OCI-LY7 (cell line): ENCODE measurements around the gene RNF25. TPM values are rescaled to one million over a fixed set of nuclear protein-coding genes. Genes with fewer than 3 reads are reported as not detected.

Experiments used
- BruUV-seq: library from RNA; stranded (reverse); fragments of 400-500 nt; replicated peaks from 2 replicates; lab custom pipeline; 2021; lab: Mats Ljungman, UMichigan
- CTCF ChIA-PET: fragments of 300-600 bp; sonication (Branson Sonifier 250); formaldehyde crosslinking; loops from one replicate; lab custom pipeline; 2022; ENCODE audit warnings: antibody characterized with exemption; ENCODE audit not compliant: unreplicated experiment; lab: Charles Lee
- POLR2A ChIA-PET: fragments of 300-600 bp; sonication (Branson Sonifier 250); formaldehyde crosslinking; loops from one replicate; lab custom pipeline; 2022; ENCODE audit warnings: antibody characterized with exemption; lab: Charles Lee
- DNase-seq: peaks from one replicate; pipeline ENCODE4 v3.0.0-alpha.2; 2015; ENCODE audit warnings: low spot score
- H2AFZ ChIP-seq: fragments of 200-600 bp; sonication (generic), shearing (Covaris generic); 2 replicates; pipeline ENCODE4 v1.6.1; 2014; ENCODE audit warnings: mild to moderate bottlenecking, antibody characterized with exemption, low read length, moderate library complexity
- H3K27ac ChIP-seq: fragments of 200-600 bp; sonication (generic); 2 replicates; pipeline ENCODE4 v1.5.1; 2014; ENCODE audit warnings: mixed run types, low read depth, mild to moderate bottlenecking, moderate library complexity, low read length, inconsistent platforms; ENCODE audit not compliant: poor library complexity, severe bottlenecking
- H3K36me3 ChIP-seq: fragments of 200-600 bp; sonication (generic); 2 replicates; pipeline ENCODE4 v1.6.1; 2014; ENCODE audit warnings: mild to moderate bottlenecking, antibody characterized with exemption, low read length, moderate library complexity, mixed read lengths; ENCODE audit not compliant: insufficient read depth
- H3K4me1 ChIP-seq: fragments of 200-600 bp; sonication (generic); 2 replicates; pipeline ENCODE4 v1.5.1; 2014; ENCODE audit warnings: mild to moderate bottlenecking, low read length; ENCODE audit not compliant: insufficient read depth, poor library complexity, severe bottlenecking
- H3K4me2 ChIP-seq: fragments of 200-600 bp; sonication (generic); 2 replicates; pipeline ENCODE4 v1.6.1; 2014; ENCODE audit warnings: mild to moderate bottlenecking, low read length
- H3K4me3 ChIP-seq: fragments of 200-600 bp; sonication (generic); 2 replicates; pipeline ENCODE4 v1.5.1; 2014; ENCODE audit warnings: mild to moderate bottlenecking, low read depth, low read length; ENCODE audit not compliant: poor library complexity, severe bottlenecking
- H3K79me2 ChIP-seq: fragments of 200-600 bp; sonication (generic); 2 replicates; pipeline ENCODE4 v1.6.1; 2016; ENCODE audit warnings: low read depth, mild to moderate bottlenecking, low read length, moderate library complexity, mixed read lengths; ENCODE audit not compliant: insufficient read depth
- H3K9me2 ChIP-seq: fragments of 200-600 bp; sonication (generic); 2 replicates; pipeline ENCODE4 v1.6.1; 2016; ENCODE audit warnings: mild to moderate bottlenecking, low read length, mixed read lengths; ENCODE audit not compliant: insufficient read depth
- H3K9me3 ChIP-seq: fragments of 200-600 bp; sonication (generic); 2 replicates; pipeline ENCODE4 v1.6.1; 2014; ENCODE audit warnings: mild to moderate bottlenecking, mixed run types, low read length, mixed read lengths
- H4K20me1 ChIP-seq: fragments of 200-600 bp; sonication (generic); 2 replicates; pipeline ENCODE4 v1.6.1; 2014; ENCODE audit warnings: mild to moderate bottlenecking, antibody characterized with exemption, low read length, moderate library complexity, mixed read lengths; ENCODE audit not compliant: insufficient read depth
- CTCF ChIP-seq: fragments of 200-600 bp; sonication (generic); conservative IDR thresholded peaks from 2 replicates; pipeline ENCODE4 v1.5.1; 2014; ENCODE audit warnings: mild to moderate bottlenecking, antibody characterized with exemption, low read length, moderate library complexity, mixed read lengths
- EZH2phosphoT487 ChIP-seq: fragments of 200-600 bp; sonication (generic); IDR thresholded peaks from 2 replicates; pipeline ENCODE4 v1.6.1; 2018; ENCODE audit warnings: low read depth, borderline replicate concordance, mild to moderate bottlenecking, mixed run types, antibody characterized with exemption, low read length, moderate library complexity, mixed read lengths
- intact Hi-C: fragments of 100-400 bp; cut with micrococcal nuclease; formaldehyde crosslinking; loops from one replicate; pipeline ENCODE4 v1.10.0; 2022; ENCODE audit not compliant: unreplicated experiment
- total RNA-seq, 2 experiments: library from RNA; depleted of rRNA in 1 of 2; stranded (reverse); fragments of >200 nt in 1 of 2; shearing (Covaris generic) in 1 of 2; gene quantifications; 2 replicates each; pipeline ENCODE4 v1.2.3, GENCODE V29; 2014 to 2022

RNF25 gene
- total RNA-seq, 2 experiments from 2014 or later: 24.0 to 25.8 TPM

- CTCF ChIA-PET: interaction anchor here (0.6 kb wide), 1 partner anchor 23 kb away, joined by 5 read pairs; no protein-coding TSS in a partner anchor
Observed at GRCh38 chr2:218635719-218636118, 36.1 kb downstream of the RNF25 start.

GRCh38 chr2:218631837-218632236 lies 40.0 kb downstream of the RNF25 start:
- no peak overlapping the region for H3K4me3 ChIP-seq
- H4K20me1 ChIP-seq: no peaks in the 10 kb centered on the region
- POLR2A ChIA-PET: interaction anchor here (0.6 kb wide), 1 partner anchor 18 kb away, joined by 5 read pairs; no protein-coding TSS in a partner anchor
- H3K27ac ChIP-seq: no peak overlapping the region
- H3K9me2 ChIP-seq: no peaks in the 10 kb centered on the region
- intact Hi-C loops: no loop called here
- H3K36me3 ChIP-seq: peaks cover 37% of the 10 kb centered on the region
- no peak overlapping the region for H3K4me2 ChIP-seq
- BruUV-seq: no TSS peak
- CTCF ChIA-PET: no interaction called here
- TF ChIP-seq EZH2phosphoT487 (no peak), CTCF (no peak)
- no peak overlapping the region for H2AFZ ChIP-seq
- no peaks in the 10 kb centered on the region for H3K9me3 ChIP-seq
- H3K79me2 ChIP-seq: no peaks in the 10 kb centered on the region
- no peaks in the 10 kb centered on the region for H3K4me1 ChIP-seq
- DNase-seq: no peak

More at GRCh38 chr2:218635719-218636118, 36.1 kb downstream of the RNF25 start:
- POLR2A ChIA-PET: interaction anchor here (0.5 kb wide), 1 partner anchor 24 kb away, joined by 3 read pairs; the partner anchor contains the start of genes BCS1L and ZNF142
- Histone ChIP-seq H3K4me2 (no peak overlapping the region), H3K9me2 (no peaks in the 10 kb centered on the region), H3K9me3 (no peaks in the 10 kb centered on the region), H3K79me2 (no peaks in the 10 kb centered on the region), H2AFZ (no peak overlapping the region), H3K36me3 (peaks cover 74% of the 10 kb centered on the region), H3K4me3 (no peak overlapping the region), H4K20me1 (no peaks in the 10 kb centered on the region), H3K27ac (no peak overlapping the region), H3K4me1 (no peaks in the 10 kb centered on the region)
- TF ChIP-seq CTCF (no peak), EZH2phosphoT487 (no peak)
- intact Hi-C loops: no loop called here
- no TSS peak for BruUV-seq
- no peak for DNase-seq

- no peak overlapping the region for H3K27ac ChIP-seq
- H3K79me2 ChIP-seq: no peaks in the 10 kb centered on the region
- DNase-seq: no peak
- no peaks in the 10 kb centered on the region for H3K9me2 ChIP-seq
- no peaks in the 10 kb centered on the region for H4K20me1 ChIP-seq
- POLR2A ChIA-PET: interaction anchor here (1.5 to 1.8 kb wide), 2 partner anchors 14 to 74 kb away, joined by 3 to 4 read pairs; no protein-coding TSS in a partner anchor
- H3K9me3 ChIP-seq: no peaks in the 10 kb centered on the region
- no peaks in the 10 kb centered on the region for H3K36me3 ChIP-seq
- BruUV-seq: no TSS peak
- H3K4me1 ChIP-seq: no peaks in the 10 kb centered on the region
- H2AFZ ChIP-seq: no peak overlapping the region
- no peak for TF ChIP-seq CTCF
- TF ChIP-seq EZH2phosphoT487: no peak
- CTCF ChIA-PET: no interaction called here
- H3K4me2 ChIP-seq: no peak overlapping the region
- no peak overlapping the region for H3K4me3 ChIP-seq
- intact Hi-C loops: no loop called here
Observed at GRCh38 chr2:218627939-218628338, 43.9 kb downstream of the RNF25 start.
